NCI-H526 (cell line): ENCODE results near the gene CARMIL1.
"Not testable (repeated sequence)": the region's sequence is repeated elsewhere in the genome, so short reads cannot be mapped to it uniquely, and the experiment has no call there.

ENCODE experiments used
- DNase-seq, 2 experiments: peaks; one replicate each; lab custom pipeline; 2025; lab: John Stamatoyannopoulos, UW

CARMIL1 gene

GRCh38 chr6:25444521-25444920 lies 165.3 kb downstream of the CARMIL1 start:
- DNase-seq: not testable (repeated sequence)

DNA sequence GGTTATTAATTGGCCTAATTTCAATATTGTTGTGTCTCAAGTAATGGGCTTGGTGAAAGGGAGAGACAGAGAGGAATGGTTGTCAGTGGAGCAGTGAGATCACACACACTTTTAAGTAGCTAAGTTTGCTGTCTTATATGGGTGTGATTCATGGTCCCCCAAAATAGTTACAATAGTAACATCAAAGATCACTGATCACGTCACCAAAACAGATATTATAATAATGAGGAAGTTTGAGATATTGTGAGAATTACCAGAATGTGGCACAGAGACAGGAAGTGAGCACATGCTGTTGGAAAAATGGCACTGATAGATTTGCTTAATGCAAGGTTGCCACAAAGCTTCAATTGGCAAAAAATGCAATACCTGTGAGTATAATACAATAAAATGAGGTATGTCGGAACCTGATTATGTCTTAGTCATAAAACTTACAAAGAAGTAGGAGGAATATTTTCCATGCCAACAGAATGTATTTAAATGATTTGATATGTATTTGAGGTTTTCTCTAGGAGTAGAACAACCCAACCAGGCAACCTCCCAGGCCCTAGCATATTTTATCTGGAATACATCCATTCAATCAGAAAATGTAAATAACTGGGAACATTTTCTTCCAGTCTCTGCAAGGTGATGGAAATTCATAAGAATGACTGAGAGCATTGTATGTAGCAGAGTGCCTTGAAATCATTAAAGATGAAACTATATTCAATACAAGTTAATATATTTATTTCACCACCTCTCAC lies 167.8 kb downstream of the CARMIL1 start:
- no peak for DNase-seq

GRCh38 chr6:25447570-25447929 lies 168.4 kb downstream of the CARMIL1 start:
- DNase-seq: no peak

DNA sequence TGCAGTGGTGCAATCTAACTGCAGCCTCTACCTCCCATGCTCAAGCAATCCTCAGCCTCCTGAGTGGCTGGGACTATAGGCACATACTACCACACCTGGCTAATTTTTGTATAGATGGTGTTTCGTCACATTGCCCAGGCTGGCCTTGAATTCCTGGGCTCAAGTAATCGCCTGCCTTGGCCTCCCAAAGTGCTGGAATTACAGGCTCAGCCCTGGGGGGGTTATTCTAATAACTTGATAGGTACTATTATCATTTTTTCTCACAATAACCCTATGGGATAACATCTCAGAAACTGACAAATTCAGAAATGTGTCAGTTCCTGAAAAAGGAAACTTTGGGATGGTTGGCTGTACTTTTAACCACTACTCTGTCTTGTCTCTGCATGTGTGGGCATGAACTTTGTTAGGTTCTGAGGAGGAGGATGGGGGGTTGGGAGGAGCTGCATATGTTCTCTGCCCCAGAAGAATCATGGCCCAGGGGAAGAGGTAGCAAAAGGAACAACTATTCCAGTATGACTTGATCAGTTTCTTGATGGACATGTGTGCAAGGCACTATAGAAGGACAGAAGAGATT lies 169.9 kb downstream of the CARMIL1 start:
- DNase-seq: no peak

DNA sequence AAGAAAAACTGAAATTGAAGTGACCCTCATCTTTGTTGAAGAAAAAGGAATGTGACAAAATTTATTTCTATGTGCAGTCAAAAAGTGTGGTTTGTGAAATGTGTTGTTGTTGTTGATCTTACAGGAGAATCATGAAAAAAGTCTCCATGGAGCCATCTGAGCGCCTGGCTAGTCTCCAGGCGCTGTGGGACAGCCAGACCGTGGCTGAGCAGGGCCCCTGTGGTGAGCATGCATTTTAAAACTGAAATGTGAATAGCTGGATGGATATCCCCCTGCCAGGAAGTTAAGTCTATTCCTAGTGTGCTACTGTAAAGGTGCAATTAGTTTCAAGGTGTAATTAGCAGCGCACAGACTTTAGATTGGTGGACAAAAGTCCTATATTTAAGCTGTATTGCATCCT lies 170.6 kb downstream of the CARMIL1 start:
- no peak for DNase-seq

DNA sequence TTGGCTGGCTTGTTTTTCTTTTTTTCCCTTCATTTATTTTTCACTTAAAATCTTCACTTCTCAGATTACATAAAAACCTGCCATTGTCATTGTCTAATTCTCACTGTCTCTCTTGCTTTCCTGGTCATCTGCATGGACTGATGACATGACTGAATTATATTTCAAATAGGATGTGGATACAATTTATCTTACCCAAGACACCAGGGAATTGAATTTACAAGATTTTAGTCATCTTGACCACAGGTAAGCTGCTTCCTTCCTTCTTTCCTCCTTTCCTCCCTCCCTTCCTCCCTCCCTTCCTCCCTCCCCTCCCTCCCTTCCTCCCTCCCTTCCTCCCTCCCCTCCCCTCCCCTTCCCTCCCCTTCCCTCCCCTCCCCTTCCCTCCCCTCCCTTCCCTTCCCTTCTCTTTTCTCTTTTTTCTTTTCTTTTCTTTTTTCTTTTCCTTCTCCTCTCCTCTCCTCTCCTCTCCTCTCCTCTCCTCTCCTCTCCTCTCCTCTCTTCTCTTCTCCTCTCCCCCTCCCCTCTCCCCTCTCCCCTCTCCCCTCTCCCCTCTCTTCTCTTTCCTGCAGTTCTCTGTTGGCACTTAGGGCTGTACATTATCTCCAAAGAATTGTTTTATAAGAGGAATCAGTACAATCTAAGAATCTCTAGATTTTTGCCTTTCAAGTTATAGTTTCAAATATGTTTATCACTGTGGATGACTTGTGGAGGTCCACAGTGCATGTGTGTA lies 171.5 kb downstream of the CARMIL1 start:
- DNase-seq: no peak

GRCh38 chr6:25452031-25452430 lies 172.9 kb downstream of the CARMIL1 start:
- DNase-seq: no peak

DNA sequence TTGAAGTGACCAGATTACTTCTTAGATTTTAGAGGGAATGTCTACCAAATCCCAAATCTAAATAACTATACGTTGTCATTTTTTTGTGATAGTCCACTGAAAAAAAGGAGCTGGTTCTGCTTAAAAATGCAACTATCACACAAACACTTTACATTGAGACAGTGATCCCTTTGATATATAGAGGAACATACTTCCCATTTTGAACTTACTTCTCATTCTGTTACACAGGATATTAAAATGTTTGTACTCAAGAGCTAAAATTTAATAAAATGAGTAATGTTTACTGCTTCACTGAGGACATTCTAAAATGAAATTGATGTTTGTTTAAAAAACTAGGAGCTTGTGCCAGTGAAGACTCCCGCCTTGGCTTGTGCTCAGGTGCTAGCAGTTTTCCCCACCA lies 174.1 kb downstream of the CARMIL1 start:
- DNase-seq: no peak

GRCh38 chr6:25454136-25454535 lies 175.0 kb downstream of the CARMIL1 start:
- DNase-seq: no peak

GRCh38 chr6:25456249-25457040 lies 177.3 kb downstream of the CARMIL1 start:
- DNase-seq: no peak

DNA sequence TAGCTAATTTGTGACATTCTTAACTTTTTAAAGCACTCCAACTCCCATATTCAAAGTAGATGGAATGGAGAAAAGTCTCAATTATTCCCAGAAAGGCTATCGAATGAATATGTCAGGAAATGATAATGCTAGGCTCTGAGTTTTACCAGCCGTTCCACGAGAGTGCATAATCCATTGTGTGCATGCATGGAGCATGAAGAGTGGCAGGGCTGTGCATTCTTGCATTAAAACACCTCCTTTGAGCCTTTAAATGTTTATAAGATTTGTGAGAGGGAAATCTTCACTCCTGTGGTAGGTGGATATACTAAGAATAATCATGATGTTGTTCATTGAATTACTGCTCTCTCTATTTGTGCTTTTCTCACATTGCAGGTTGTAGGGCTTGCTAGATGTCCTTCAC lies 178.3 kb downstream of the CARMIL1 start:
- no peak for DNase-seq

- DNase-seq: no peak
Measured at GRCh38 chr6:25458485-25458884, 179.3 kb downstream of the CARMIL1 start.

DNA sequence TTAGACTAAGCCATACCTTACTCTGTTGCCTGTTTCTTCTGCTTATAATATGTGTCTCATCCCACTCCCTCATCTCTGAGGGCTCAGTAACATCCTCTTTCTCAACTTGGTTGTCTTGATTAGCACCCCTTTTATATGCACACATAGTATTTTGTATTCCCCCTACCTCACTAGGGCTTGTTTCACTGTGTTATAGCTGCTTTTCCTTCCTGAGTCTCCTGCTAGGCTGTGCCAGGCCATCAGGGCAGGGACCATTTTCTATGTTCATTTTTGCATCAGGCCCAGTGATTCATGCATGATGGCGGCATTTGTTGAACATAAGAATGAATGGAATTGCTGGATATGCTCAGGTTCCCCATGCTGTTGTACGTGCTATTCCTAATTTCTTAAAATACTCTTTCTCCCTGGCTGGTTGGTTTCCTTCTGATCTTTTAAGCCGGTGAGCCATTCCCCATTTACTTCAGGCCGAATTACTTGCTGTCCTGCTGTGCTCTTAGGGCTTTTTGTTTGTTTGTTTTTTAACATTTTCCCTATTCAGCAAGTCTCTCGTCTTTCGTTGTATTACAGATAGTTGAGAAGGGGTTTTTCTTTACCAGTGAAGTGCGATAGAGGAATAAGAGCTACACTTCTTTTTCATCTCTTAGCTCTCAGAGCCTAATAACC lies 183.2 kb downstream of the CARMIL1 start:
- no peak for DNase-seq

- DNase-seq: no peak
Measured at GRCh38 chr6:25463441-25463840, 184.3 kb downstream of the CARMIL1 start.

DNA sequence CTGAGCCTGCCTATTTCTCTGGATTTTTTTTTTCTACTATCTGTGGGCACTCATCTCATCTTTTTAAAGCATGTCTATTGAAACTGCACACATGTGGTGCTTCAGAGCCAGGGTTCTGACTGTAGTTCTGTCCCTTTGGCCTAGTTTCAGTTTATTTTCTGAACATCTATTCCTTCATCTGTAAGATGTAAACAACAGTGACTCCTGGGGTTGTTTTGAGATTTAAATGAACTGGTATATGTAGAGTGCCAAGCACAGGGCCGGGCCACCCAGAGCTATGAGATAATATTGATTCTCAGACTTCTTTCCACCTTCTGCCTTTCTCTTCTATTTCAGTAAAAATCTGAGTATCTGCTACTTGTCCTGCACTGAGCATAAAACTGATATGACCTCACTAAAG lies 185.1 kb downstream of the CARMIL1 start:
- no peak for DNase-seq

- no peak for DNase-seq
Measured at GRCh38 chr6:25465941-25466340, 186.8 kb downstream of the CARMIL1 start.

- DNase-seq: no peak
Measured at GRCh38 chr6:25468881-25469280, 189.7 kb downstream of the CARMIL1 start.

GRCh38 chr6:25469797-25470388 lies 190.7 kb downstream of the CARMIL1 start:
- DNase-seq: no peak

GRCh38 chr6:25472306-25472705 lies 193.1 kb downstream of the CARMIL1 start:
- no peak for DNase-seq

- no peak for DNase-seq
Measured at GRCh38 chr6:25472906-25473305, 193.7 kb downstream of the CARMIL1 start.

DNA sequence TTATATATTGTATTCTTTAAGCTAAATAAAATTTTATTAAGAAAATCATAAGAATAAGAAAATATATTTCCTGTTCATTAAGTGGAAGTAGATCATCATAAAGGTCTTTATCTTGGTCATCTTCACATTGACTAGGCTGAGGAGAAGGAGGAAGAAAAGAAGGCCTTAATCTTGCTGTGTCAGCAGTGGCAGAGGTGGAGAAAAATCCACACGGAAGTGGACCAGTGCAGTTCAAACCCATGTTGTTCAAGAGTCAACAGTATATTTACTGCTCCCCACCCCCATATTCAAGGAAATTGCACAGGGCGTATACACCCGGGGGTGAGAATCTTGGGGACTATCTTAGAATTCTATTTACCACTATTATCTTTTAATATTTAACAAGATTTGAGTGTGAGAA lies 194.3 kb downstream of the CARMIL1 start:
- DNase-seq: no peak

GRCh38 chr6:25476126-25476525 lies 197.0 kb downstream of the CARMIL1 start:
- DNase-seq: no peak
